ENCODE measurements around the gene DNAH17.

DNAH17 gene

DNA sequence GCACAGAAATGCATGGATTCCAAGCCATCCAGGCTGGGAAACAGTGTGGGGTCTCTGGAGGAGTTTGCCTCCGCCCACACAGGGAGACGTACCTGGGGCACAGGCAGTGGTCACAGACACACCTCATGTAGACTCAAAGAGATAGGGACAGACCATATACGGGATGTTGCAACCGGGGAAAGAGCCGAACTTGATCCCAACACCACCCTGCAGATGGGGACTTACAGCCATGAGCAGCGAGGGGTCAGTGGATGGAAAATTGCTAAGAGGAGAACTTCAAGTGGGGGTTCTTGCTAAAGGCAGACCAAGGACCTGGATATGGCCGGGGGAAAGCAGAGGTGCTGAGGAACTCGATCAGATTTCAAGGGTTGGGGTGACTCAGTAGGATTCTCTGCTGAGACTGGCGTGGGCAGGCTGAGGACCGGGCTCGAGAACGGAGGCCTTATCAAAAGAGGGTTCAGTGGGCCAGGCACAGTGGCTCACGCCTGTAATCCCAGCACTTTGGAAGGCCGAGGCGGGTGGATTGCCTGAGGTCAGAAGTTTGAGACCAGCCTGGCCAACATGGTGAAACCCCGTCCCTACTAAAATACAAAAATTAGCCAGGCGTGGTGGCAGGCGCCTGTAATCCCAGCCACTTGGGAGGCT lies 12.0 kb upstream of the DNAH17 start:
- ChIA-PET POLR2A (ENCODE audit: low non-redundant PET) (no interaction called here), CTCF (no interaction called here)
- TF ChIP-seq, protein P1, sequence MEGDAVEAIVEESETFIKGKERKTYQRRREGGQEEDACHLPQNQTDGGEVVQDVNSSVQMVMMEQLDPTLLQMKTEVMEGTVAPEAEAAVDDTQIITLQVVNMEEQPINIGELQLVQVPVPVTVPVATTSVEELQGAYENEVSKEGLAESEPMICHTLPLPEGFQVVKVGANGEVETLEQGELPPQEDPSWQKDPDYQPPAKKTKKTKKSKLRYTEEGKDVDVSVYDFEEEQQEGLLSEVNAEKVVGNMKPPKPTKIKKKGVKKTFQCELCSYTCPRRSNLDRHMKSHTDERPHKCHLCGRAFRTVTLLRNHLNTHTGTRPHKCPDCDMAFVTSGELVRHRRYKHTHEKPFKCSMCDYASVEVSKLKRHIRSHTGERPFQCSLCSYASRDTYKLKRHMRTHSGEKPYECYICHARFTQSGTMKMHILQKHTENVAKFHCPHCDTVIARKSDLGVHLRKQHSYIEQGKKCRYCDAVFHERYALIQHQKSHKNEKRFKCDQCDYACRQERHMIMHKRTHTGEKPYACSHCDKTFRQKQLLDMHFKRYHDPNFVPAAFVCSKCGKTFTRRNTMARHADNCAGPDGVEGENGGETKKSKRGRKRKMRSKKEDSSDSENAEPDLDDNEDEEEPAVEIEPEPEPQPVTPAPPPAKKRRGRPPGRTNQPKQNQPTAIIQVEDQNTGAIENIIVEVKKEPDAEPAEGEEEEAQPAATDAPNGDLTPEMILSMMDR (conservative IDR thresholded peaks at IDR 0.05; ENCODE audit: low read depth), result no peak
- H3K27ac ChIP-seq, result peak overlapping the region; percentile 95; the same call in 1 of the 2 replicates
- no peak for DNase-seq (ENCODE audit: low spot score)

DNA sequence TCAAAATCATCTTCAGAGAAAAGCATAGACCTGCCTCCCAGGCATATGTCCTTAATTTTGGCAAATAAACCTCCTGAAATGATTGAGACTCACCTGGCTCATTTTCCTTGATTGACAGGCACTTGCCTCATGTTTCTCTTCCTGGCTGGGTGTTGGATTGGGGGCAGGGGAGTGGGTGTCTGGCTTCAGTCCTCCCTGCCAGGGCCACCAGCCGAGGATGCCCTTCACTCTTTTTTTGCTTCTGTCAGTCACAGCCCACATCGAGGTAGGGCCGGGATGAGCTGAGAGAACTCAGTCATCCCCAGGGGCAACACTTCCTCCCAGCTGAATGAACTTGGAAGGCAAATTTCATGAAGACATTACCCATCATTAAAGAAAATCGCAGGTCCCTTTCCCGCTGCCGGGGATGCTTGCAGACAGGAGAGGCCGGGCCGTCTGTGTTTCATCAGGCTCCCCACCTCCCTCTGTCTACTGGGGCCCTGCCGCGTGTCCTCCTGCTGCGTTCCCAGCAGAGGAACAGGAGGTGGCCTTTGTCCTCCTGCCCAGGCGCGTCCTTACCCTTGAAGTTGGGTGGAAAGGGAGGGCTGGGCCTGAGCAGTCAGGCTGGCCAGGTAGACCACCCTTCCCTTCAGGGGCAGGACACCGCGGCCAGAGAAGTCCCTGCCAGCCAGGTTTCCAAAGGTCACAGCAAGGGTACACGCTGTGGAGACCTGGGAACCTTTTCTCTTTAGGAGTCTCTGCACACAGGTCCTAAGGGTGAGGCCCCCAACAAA lies 11.2 kb upstream of the DNAH17 start:
- ChIA-PET POLR2A (ENCODE audit: low non-redundant PET) (no interaction called here), CTCF (no interaction called here)
- TF ChIP-seq, protein P1 (conservative IDR thresholded peaks at IDR 0.05; ENCODE audit: low read depth), result no peak
- H3K27ac ChIP-seq, result peak overlapping the region; percentile 95; the same call in 1 of the 2 replicates
- no peak for DNase-seq (ENCODE audit: low spot score)

DNA sequence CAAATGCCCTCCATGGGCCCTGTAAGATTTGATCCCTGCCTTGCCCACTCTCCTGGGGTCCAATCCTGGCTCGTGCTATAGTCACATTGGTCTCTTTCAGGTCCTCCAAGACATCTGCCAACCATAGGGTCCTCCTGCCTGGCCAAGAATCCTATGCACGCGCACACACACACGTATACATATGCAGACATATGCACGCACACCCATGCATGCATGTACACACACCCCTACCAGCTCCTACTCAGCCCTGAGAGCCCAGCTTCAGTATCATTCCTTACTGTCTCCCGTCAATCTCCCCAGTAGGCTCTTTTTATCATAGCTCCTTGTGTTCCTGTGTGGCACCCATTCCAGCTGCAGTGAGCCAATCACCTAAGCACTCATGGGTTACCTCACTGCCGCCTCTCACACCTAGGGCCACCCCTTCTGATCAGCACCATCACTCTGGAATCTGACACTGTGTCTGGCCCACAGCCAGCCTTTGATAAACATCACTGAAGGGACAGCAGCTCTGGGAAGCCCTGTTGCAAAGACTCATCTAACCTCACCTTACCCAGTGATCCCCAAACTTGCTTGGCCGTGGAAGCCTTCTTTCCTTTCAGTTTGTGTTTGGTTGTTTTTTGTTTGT lies 7.9 kb upstream of the DNAH17 start:
- POLR2A ChIA-PET (ENCODE audit: low non-redundant PET), result no interaction called here

DNA sequence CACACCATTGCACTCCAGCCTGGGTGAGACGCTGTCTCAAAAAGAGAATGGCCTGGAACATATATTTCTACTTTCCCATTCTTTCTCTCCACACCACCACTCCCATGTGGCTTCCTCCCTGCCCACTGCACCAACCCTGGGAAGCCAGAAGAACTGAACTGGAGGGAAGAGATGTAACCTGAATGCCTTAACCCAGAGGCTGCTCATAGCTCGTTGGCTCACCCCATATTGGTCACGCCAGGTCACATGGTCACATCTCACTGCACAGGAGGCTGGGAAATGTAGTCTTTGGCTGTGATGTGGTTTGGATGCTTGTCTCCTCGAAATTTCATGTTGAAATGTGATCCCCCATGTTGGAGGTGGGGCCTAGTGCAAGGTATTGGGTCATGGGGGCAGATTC lies 5.9 kb upstream of the DNAH17 start:
- TF ChIP-seq, protein P1 (conservative IDR thresholded peaks at IDR 0.05; ENCODE audit: low read depth), result no peak
- no peak overlapping the region for H3K27ac ChIP-seq
- CTCF ChIA-PET, result interaction anchor here (0.6 to 0.7 kb wide), 2 partner anchors 70 to 1616 kb away, joined by 3 to 4 read pairs; no protein-coding TSS in a partner anchor
- peak; percentile 23 for DNase-seq (ENCODE audit: low spot score)
- POLR2A ChIA-PET (ENCODE audit: low non-redundant PET), result no interaction called here

More for the DNA sequence above, 7.9 kb upstream of the DNAH17 start:
- no peak for DNase-seq (ENCODE audit: low spot score)
- TF ChIP-seq, protein P1 (conservative IDR thresholded peaks at IDR 0.05; ENCODE audit: low read depth), result no peak
- H3K27ac ChIP-seq, result no peak overlapping the region
- CTCF ChIA-PET, result interaction anchor here (0.6 kb wide), 1 partner anchor 140 kb away, joined by 4 read pairs; no protein-coding TSS in a partner anchor

DNA sequence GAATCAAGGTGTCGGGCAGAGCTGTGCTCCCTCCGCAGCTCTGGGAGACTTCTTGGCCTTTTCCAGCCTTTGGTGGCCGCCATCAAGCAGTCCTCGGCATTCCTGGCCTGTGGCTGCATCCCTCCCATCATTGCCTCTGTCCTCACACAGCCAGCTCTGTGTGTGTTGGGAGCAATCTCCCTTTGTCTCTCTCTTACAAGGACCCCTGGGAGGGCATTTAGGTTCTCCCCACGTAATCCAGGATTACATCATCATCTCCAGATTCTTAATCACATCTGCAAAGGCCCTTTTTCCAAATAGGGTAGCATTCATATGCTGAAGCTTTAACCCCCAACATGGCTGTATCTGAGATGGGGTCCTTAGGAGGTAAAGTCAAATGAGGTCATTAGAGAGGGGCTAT lies 4.1 kb upstream of the DNAH17 start:
- CTCF ChIA-PET, result no interaction called here
- POLR2A ChIA-PET (ENCODE audit: low non-redundant PET), result interaction anchor here (0.5 kb wide), 1 partner anchor 251 kb away, joined by 3 read pairs; no protein-coding TSS in a partner anchor

DNA sequence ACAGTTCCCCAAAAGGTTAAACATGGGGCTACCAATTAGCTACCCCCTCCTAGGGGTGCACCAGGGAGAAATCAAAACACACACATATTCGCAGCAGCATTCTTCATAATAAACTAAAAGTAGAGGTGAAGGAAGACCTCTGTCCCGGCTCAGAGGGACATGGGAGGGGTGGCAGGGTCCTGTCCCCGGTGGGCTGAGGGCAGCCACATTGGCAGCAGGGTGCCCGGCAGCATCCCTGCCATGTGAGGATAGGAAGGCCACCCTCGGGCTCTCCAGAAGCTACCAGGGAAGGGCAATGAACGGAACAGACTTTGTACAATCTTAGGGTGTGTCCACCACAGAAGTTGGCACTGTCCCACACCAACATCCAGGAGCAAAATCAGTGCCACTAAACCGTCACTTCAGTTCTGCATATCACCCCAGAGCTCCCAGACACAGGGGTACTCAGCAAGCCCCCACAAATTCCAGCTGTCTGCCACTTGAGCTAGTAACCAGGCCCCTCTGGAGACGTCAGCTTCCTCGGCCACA lies 3.1 kb upstream of the DNAH17 start:
- TF ChIP-seq, protein P1 (conservative IDR thresholded peaks at IDR 0.05; ENCODE audit: low read depth), result no peak
- ChIA-PET POLR2A (ENCODE audit: low non-redundant PET) (no interaction called here), CTCF (no interaction called here)
- no peak for DNase-seq (ENCODE audit: low spot score)
- H3K27ac ChIP-seq, result no peak overlapping the region

More for the DNA sequence above, 4.1 kb upstream of the DNAH17 start:
- no peak for DNase-seq (ENCODE audit: low spot score)
- TF ChIP-seq, protein P1 (conservative IDR thresholded peaks at IDR 0.05; ENCODE audit: low read depth), result no peak
- H3K27ac ChIP-seq, result no peak overlapping the region
